ENCODE results near the gene RNF222.

- no peak for TF ChIP-seq TAF1 (IDR thresholded peaks at IDR 0.05; ENCODE audit: borderline replicate concordance, insufficient read depth, low read length)
- TF ChIP-seq SIN3A (IDR thresholded peaks at IDR 0.05; ENCODE audit: borderline replicate concordance, insufficient read depth, low read length): no peak
Observed at GRCh38 chr17:8377422-8377821, 20.2 kb downstream of the RNF222 start.
